SJSA1 (cell line): ENCODE data around the gene TALDO1. TPM values are rescaled to one million over a fixed set of nuclear protein-coding genes. Genes with fewer than 3 reads are reported as not detected.

Experiments used
- DNase-seq, 2 experiments: peaks; one replicate each; pipeline ENCODE4 v3.0.0-alpha.2; 2015 to 2020; ENCODE audit warnings: low spot score in 2 of 2, low read depth in 1 of 2
- H3K27ac ChIP-seq: fragments of 250-450 bp; sonication (Bioruptor Pico); 2 replicates; pipeline ENCODE4 v1.5.1; 2020; ENCODE audit warnings: mild to moderate bottlenecking, moderate library complexity
- H3K27me3 ChIP-seq: fragments of 250-450 bp; sonication (Bioruptor Pico); replicated peaks from 2 replicates; pipeline ENCODE4 v1.5.1; 2020; ENCODE audit warnings: mild to moderate bottlenecking, moderate library complexity
- H3K36me3 ChIP-seq: fragments of 250-450 bp; sonication (Bioruptor Pico); 2 replicates; pipeline ENCODE4 v1.5.1; 2020; ENCODE audit warnings: mild to moderate bottlenecking
- H3K4me1 ChIP-seq: fragments of 250-450 bp; sonication (Bioruptor Pico); replicated peaks from 2 replicates; pipeline ENCODE4 v1.6.1; 2021; ENCODE audit warnings: mild to moderate bottlenecking
- H3K4me3 ChIP-seq: fragments of 250-450 bp; sonication (Bioruptor Pico); 2 replicates; pipeline ENCODE4 v1.5.1; 2020; ENCODE audit warnings: mild to moderate bottlenecking
- H3K9me3 ChIP-seq: fragments of 250-450 bp; sonication (Bioruptor Pico); replicated peaks from 2 replicates; pipeline ENCODE4 v1.5.1; 2020; ENCODE audit warnings: mild to moderate bottlenecking
- total RNA-seq: library from RNA; depleted of rRNA; stranded (reverse); fragments of >200 nt; shearing (Covaris generic); gene quantifications from 2 replicates; pipeline ENCODE4 v1.2.3, GENCODE V29; 2014

TALDO1 gene
- total RNA-seq, 1 experiment from 2014 or later: 159 TPM

- Histone ChIP-seq H3K36me3 (no peaks in the 10 kb centered on the region), H3K27ac (no peak overlapping the region), H3K4me3 (peak overlapping the region; percentile 57), H3K27me3 (no peaks in the 10 kb centered on the region), H3K9me3 (no peaks in the 10 kb centered on the region), H3K4me1 (peaks cover 27% of the 10 kb centered on the region)
- no peak for DNase-seq
Observed at GRCh38 chr11:796565-797295, 49.5 kb downstream of the TALDO1 start.

- Histone ChIP-seq H3K4me3 (peak overlapping the region; percentile 57), H3K9me3 (no peaks in the 10 kb centered on the region), H3K27me3 (no peaks in the 10 kb centered on the region), H3K36me3 (no peaks in the 10 kb centered on the region), H3K4me1 (peaks cover 27% of the 10 kb centered on the region), H3K27ac (peak overlapping the region; percentile 40)
- DNase-seq: peak; percentile 71 to 76
Observed at GRCh38 chr11:797296-798092, 50.2 kb downstream of the TALDO1 start.

- H3K9me3 ChIP-seq: no peaks in the 10 kb centered on the region
- peaks cover 27% of the 10 kb centered on the region for H3K4me1 ChIP-seq
- no peaks in the 10 kb centered on the region for H3K36me3 ChIP-seq
- peak within 1 kb of the TSS; percentile 57 for H3K4me3 ChIP-seq
- no peaks in the 10 kb centered on the region for H3K27me3 ChIP-seq
- H3K27ac ChIP-seq: peak within 1 kb of the TSS; percentile 40
- peak in 1 of 2 experiments; percentile 58 for DNase-seq
Observed at GRCh38 chr11:798093-798713, 50.9 kb downstream of the TALDO1 start, which contains the start of gene SLC25A22. TSS of gene SLC25A22 (minus strand) at chr11:798281. CDS start at chr11:795006, 3,275 bp downstream.

GRCh38 chr11:799641-800316, 52.5 kb downstream of the TALDO1 start:
- Histone ChIP-seq H3K27ac (no peak overlapping the region), H3K9me3 (no peaks in the 10 kb centered on the region), H3K4me1 (peaks cover 34% of the 10 kb centered on the region), H3K4me3 (no peak overlapping the region), H3K36me3 (no peaks in the 10 kb centered on the region), H3K27me3 (no peaks in the 10 kb centered on the region)
- DNase-seq: no peak

- Histone ChIP-seq H3K27ac (no peak overlapping the region), H3K9me3 (no peaks in the 10 kb centered on the region), H3K4me1 (peaks cover 32% of the 10 kb centered on the region), H3K27me3 (no peaks in the 10 kb centered on the region), H3K36me3 (no peaks in the 10 kb centered on the region), H3K4me3 (no peak overlapping the region)
- no peak for DNase-seq
Observed at GRCh38 chr11:800473-800872, 53.2 kb downstream of the TALDO1 start.

- Histone ChIP-seq H3K4me1 (peaks cover 31% of the 10 kb centered on the region), H3K36me3 (no peaks in the 10 kb centered on the region), H3K9me3 (no peaks in the 10 kb centered on the region), H3K27ac (no peak overlapping the region), H3K4me3 (no peak overlapping the region), H3K27me3 (no peaks in the 10 kb centered on the region)
- no peak for DNase-seq
Observed at GRCh38 chr11:801097-801780, 54.0 kb downstream of the TALDO1 start.

GRCh38 chr11:802018-802617, 54.9 kb downstream of the TALDO1 start:
- Histone ChIP-seq H3K9me3 (no peaks in the 10 kb centered on the region), H3K36me3 (no peaks in the 10 kb centered on the region), H3K4me1 (peaks cover 22% of the 10 kb centered on the region), H3K27ac (no peak overlapping the region), H3K27me3 (no peaks in the 10 kb centered on the region), H3K4me3 (no peak overlapping the region)
- DNase-seq: no peak

- peaks cover 16% of the 10 kb centered on the region for H3K4me1 ChIP-seq
- H3K9me3 ChIP-seq: no peaks in the 10 kb centered on the region
- H3K4me3 ChIP-seq: no peak overlapping the region
- H3K27me3 ChIP-seq: no peaks in the 10 kb centered on the region
- H3K36me3 ChIP-seq: no peaks in the 10 kb centered on the region
- DNase-seq: no peak
- no peak overlapping the region for H3K27ac ChIP-seq
Observed at GRCh38 chr11:802693-803466, 55.6 kb downstream of the TALDO1 start.

GRCh38 chr11:803467-803742, 56.1 kb downstream of the TALDO1 start:
- Histone ChIP-seq H3K27ac (no peak overlapping the region), H3K4me1 (peaks cover 17% of the 10 kb centered on the region), H3K27me3 (no peaks in the 10 kb centered on the region), H3K4me3 (no peak overlapping the region), H3K9me3 (no peaks in the 10 kb centered on the region), H3K36me3 (no peaks in the 10 kb centered on the region)
- DNase-seq: no peak

- H3K9me3 ChIP-seq: no peaks in the 10 kb centered on the region
- peaks cover 22% of the 10 kb centered on the region; the same call in 1 of the 2 replicates for H3K4me1 ChIP-seq
- H3K36me3 ChIP-seq: peaks cover under 1% of the 10 kb centered on the region; the same call in 1 of the 2 replicates
- no peak overlapping the region for H3K4me3 ChIP-seq
- DNase-seq: no peak
- no peaks in the 10 kb centered on the region for H3K27me3 ChIP-seq
- H3K27ac ChIP-seq: no peak overlapping the region
Observed at GRCh38 chr11:803770-804598, 56.7 kb downstream of the TALDO1 start.

- Histone ChIP-seq H3K27me3 (no peaks in the 10 kb centered on the region), H3K4me1 (peaks cover 24% of the 10 kb centered on the region; the same call in 1 of the 2 replicates), H3K36me3 (peaks cover 6% of the 10 kb centered on the region; the same call in 1 of the 2 replicates), H3K27ac (no peak overlapping the region), H3K4me3 (peak overlapping the region; percentile 45), H3K9me3 (no peaks in the 10 kb centered on the region)
- DNase-seq: no peak
Observed at GRCh38 chr11:804599-804964, 57.3 kb downstream of the TALDO1 start.
